HCT116 (cell line): Measurements from ENCODE around the gene MAGEA11.

ENCODE experiments used
- CTCF ChIP-seq, 3 experiments: fragments of 200-600 bp in 1 of 3; sonication (generic) in 1 of 3; IDR thresholded peaks in 2 of 3; conservative IDR thresholded peaks in 1 of 3; 2 replicates each; pipeline ENCODE4 v1.5.1; 2012 to 2017; ENCODE audit warnings: low read depth in 2 of 3, low read length in 2 of 3, antibody characterized with exemption in 1 of 3, borderline replicate concordance in 1 of 3, control low read depth in 1 of 3, mild to moderate bottlenecking in 1 of 3, mixed read lengths in 1 of 3, mixed run types in 1 of 3, moderate library complexity in 1 of 3; ENCODE audit not compliant: insufficient read depth in 1 of 3
- EZH2 ChIP-seq: fragments of 200-600 bp; sonication (generic); IDR thresholded peaks from 2 replicates; pipeline ENCODE4 v1.6.1; 2017; ENCODE audit warnings: antibody characterized with exemption, mixed run types
- EZH2phosphoT487 ChIP-seq: fragments of 200-600 bp; IDR thresholded peaks from 2 replicates; pipeline ENCODE4 v1.6.1; 2018; ENCODE audit warnings: antibody characterized with exemption, borderline replicate concordance
- POLR2A ChIP-seq: IDR thresholded peaks from 2 replicates; pipeline ENCODE4 v1.7.0; 2011; ENCODE audit warnings: borderline replicate concordance; ENCODE audit not compliant: insufficient read depth, insufficient read length; ENCODE audit errors: extremely low read depth
- RAD21 ChIP-seq: IDR thresholded peaks from 2 replicates; pipeline ENCODE4 v1.6.1; 2012; ENCODE audit warnings: low read depth, mild to moderate bottlenecking
- SRF ChIP-seq: IDR thresholded peaks from 2 replicates; pipeline ENCODE4 v1.6.1; 2012; ENCODE audit warnings: low read depth
- TCF7L2 ChIP-seq: IDR thresholded peaks from 2 replicates; pipeline ENCODE4 v1.7.0; 2011; ENCODE audit warnings: borderline replicate concordance, inconsistent platforms; ENCODE audit not compliant: insufficient read depth, insufficient read length; ENCODE audit errors: extremely low read depth

- TF ChIP-seq CTCF (IDR thresholded peaks at IDR 0.05 in 2 of 3, conservative IDR thresholded peaks at IDR 0.05 in 1 of 3; ENCODE audit: borderline replicate concordance in 1 of 3, insufficient read depth in 1 of 3, low read depth in 2 of 3, low read length in 2 of 3) (no peak), SRF (no peak), EZH2 (no peak), EZH2phosphoT487 (no peak), POLR2A (no peak), RAD21 (no peak), TCF7L2 (no peak)
Observed at GRCh38 chrX:149682956-149683947, 28.6 kb upstream of the MAGEA11 start.
